AG08396 (cell line): ENCODE measurements around the gene CEP95.
A peak's percentile ranks its signal among the peaks of the same experiment; 100 is the strongest.
"Not testable (repeated sequence)": the region's sequence is repeated elsewhere in the genome, so short reads cannot be mapped to it uniquely, and the experiment has no call there.

Experiments used
- DNase-seq: peaks from one replicate; pipeline ENCODE4 v3.0.0; 2012; ENCODE audit warnings: low spot score, mixed read lengths

CEP95 gene, protein sequence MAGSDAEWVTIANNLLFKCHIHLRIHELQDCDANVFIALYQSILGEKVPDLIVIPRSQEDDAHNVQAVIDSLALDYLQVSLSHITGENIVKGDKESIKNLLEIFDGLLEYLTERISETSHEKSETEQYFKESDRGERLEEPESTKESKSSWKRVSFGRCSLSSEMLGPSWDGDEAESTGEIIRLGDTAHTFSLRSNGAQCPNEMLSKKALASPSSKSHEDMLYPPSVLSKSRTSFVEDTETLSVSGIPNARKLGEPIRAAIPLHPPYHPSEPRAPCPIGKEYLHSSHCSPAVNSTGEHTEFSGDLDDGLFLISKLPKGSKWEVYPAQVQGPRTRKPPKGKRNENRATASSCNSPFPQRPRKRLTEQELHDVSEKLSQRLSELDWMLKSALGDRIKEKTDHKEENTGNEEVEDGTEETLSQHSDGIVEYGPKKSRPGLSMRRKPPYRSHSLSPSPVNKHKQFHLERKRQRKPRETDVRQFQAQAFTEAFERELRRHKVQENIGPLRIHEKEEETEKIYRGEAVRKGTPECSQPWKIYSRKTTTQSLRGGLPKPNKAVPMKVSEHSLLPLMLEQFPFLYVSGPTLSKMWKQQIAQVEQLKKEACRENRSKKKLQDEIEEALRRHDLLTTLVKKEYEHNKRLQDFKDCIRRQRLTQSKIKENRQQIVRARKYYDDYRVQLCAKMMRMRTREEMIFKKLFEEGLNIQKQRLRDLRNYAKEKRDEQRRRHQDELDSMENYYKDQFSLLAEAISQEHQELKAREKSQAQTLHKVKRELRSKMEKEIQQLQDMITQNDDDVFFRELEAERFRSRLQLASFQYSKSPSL

DNA sequence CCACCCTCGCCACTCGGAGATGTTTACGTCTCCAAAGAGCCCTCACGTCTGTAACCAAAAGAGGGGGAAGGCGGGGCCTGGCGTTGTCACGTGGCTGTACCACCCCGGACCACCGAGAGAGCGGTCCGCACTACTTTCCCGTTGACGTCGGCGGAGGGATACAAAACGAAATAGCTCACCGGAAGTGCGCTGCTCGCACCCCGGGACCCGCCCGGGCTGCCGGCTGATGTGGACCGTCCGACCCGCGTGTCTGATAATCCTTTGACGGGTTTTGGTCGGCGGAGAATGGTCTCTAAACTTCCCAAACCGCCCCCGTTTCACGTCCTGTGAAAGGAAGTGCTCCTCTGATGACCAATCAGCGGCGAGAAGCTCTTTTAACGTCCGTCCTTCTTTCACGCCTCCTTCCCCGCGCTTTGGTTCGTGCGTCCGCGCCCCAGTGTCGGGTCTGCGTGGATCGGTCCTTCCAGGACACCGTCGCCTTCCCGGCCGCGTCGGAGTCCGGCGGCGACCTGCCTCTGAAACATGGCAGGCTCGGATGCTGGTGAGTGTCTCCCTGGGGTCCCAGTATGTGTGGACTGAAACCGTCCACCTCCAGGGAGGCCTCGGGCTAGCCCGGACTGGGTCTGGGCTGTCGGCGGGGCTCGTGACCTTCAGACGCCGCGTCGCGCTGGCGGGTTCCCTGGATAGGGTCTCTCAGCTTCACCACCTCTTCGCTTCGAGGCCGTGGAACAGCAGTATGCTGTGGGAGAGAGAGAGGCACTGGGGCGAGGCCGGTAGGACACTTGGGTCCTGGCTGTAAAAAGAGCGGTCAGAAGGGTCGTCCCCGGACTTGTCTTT lies at the start of gene CEP95:
TSS of gene CEP95 (plus strand) at position 402 of the 837 bp plus-strand sequence. CDS start at position 523, 121 bp downstream.
- peak; percentile 93 for DNase-seq

DNA sequence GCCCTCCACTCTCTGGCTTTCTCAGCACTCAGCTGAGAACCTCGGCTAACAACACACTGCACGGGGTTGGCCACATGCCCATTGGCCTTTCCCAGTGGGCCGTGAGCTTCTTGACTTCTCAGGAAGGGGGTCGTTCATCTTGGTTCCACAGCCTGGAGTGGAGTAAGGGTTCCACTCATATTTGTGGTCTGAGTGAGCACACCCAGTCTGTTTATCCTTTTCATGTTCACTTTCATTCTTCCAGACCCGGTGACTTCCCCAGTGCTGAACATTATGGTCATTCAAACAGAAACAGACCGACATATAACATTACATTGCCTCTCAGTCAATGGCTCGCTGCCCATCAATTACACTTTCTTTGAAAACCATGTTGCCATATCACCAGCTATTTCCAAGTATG lies 49.6 kb upstream of the CEP95 start:
- DNase-seq, result peak; percentile 63

DNA sequence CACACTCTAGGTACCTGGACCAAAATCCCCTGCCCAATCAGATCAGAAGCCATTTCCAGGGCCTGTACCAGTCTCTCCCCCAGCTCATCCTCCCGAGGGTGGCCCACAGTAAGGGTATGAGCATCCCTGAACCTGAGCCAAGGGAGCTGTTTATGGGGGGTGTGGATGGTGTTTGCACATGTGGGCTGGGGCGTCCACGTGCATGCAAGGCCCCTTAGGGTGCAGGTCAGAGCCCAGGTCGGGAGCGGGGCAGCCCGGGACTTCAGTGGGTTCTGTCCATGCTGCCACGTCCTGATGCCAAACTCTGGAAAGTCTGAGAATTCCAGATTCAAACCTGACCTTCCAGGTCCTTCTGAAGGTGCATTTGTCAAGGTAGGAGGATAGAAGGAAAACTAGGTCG lies 48.0 kb upstream of the CEP95 start:
- DNase-seq, result no peak

DNA sequence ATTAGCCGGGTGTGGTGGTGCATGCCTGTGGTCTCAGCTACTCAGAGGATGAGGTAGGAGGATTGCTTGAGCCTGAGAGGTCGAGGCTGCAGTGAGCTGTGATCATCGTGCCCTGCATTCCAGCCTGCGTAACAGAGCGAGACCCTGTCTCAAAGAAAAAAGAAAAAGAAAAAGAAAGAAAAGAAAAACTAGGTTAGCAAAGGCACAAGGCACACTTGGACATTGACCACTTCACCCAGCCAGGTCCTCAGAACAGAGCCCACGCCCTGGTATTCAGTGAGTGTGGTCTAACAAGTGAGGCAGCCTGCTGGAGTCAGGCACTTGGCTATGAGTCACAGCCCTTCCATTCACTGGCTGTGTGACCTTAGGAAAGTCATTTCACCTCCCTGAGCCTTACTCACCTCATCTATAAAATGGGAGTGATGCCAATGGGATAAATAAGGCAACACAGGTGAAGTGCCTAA lies 47.5 kb upstream of the CEP95 start:
- DNase-seq, result peak; percentile 49

DNA sequence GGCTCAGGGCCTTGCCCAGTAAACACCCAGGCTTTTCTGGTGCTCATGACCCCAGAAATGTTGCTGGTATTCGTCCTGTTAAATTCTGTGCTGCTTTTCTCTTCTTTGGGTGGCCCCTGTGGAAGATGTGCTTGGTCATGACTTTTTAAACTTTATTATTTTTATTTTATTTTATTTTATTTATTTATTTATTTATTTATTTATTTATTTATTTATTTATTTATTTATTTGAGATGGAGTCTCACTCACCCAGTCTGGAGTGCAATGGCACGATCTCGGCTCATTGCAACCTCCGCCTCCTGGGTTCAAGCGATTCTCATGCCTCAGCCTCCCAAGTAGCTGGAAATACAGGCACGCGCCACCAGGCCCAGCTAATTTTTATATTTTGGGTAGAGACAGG lies 47.0 kb upstream of the CEP95 start:
- not testable (repeated sequence) for DNase-seq

DNA sequence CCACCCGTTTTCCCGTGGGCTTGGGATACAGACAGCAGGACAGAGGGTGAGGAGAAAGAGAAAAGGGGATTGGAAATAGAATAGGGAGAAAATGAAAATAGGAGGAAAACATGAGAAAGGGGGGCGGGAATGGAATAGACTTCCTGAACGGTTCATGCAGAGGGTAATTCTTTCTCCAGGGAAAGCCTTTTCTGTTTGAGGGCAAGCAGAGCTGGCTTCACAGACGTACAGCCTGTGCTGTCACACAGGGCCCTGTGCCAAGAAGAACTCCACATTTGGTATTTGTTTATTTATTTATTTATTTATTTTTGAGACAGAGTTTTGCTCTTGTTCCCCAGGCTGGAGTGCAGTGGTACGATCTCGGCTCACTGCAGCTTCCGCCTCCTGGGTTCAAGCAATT lies 45.8 kb upstream of the CEP95 start:
- DNase-seq, result no peak

DNA sequence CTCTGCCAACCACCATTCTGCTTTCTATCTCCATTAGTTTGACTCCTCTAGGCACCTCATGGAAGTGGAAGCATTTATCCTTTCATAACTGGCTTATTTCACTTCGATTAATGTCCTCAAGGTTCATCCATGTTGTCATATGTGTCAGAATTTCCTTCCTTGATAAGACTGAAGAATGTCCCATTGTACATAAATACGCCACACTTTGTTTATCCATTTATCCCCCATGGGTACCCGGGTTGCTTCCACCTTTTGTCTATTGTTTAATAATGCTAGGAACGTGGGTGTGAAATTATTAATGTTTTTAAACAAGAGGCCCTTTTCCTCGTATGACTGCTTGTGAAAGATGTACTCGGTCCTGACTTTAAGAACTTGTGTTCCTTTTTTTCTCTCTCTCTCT lies 45.0 kb upstream of the CEP95 start:
- DNase-seq, result no peak

DNA sequence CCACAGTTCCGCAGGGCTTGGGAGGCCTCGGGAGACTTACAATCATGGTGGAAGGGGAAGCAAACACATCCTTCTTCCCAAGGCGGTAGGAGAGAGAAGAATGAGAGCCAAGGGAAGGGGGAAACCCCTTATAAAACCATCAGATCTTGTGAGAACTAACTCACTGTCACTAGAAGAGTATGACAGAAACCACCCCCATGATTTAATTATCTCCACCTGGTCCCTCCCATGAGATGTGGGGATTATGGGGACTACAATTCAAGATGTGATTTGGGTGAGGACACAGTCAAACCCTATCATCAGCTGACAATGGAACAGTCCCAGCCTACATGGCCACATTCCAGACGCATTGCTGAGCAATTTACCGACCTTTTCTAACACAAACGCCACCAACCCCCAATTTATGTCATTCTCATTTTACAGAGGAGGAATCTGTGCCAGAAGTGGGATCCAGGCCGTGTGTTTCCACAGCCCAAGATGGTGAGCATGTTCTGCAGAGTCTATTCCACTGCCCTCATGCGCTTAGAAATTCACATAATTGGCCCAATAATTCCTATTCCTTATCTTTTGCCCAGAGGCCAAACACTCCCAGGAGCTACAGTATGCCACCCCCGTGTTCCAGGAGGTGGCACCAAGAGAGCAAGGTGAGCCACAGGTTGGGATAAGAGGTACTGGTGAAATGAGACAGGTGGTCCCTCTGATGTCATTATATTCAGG lies 40.6 kb upstream of the CEP95 start:
- DNase-seq, result no peak

DNA sequence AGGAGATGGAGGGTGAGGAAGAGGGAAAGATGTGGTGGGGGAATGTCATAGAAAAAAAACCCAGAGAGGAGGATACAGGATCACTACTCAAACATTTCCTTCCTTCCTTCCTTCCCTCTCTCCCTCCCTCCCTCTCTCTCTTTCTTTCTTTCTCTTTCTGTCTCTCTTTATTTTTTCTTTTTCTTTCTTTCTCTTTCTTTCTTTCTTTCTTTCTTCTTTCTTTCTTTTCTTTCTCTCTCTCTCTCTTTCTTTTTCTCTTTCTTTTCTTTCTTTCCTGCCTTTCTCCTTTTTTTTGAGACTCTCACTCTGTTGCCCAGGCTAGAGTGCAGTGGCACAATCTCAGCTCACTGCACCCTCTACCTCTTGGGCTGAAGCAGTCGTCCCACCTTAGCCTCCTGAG lies 39.9 kb upstream of the CEP95 start:
- not testable (repeated sequence) for DNase-seq

DNA sequence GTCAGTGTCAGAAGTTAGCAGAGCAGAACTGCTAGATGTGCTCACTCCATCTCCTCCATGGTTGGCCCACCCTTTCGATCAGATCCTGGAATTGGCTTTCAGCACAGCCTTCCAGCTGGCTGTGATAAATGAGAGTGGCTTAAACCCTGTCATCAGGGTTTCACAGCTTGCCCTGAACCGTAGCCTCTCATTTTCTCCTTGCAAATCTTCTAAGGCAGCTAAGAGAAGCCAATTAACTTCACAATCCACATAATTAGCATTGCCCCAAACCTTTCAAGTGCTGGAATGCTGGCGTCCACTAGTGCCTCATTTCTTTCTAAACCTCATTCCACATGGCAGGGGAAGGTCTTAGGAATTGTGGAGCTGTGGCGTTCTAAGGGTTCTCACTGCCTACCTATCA lies 36.2 kb upstream of the CEP95 start:
- DNase-seq, result no peak

DNA sequence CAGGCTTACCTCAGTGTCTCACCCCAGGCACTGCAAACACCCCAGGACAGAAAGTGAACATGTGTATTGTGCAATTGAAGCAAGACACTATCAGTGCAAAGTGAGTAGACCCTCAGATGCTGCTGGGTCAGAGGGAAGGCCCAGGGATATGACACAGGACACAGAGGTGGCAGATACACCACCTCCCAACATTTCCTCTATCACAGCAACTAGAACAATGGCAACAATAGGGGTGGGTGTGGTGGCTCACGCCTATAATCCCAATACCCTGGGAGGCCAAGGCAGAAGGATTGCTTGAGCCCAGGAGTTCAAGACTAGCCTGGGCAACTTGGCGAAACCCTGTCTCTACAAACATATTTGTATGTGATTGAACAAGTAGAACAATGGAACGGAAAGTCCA lies 35.3 kb upstream of the CEP95 start:
- DNase-seq, result no peak

DNA sequence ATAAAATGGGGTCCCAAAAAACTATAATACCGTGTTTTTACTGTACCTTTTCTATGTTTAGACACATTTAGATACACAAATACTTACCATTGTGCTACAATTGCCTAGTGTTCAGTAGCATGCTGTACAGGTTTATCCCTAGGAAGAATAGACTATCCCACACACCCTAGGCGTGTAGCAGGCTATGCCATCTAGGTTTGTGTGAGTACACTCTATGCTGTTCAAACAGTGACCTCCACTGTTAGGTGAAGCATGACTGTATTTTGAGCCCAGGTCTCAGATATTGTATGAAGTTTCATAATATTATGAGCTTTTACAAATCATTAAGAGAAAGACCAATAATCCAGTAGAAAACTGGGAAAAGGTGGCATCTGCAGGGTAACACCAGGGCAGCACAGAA lies 34.2 kb upstream of the CEP95 start:
- DNase-seq, result no peak

DNA sequence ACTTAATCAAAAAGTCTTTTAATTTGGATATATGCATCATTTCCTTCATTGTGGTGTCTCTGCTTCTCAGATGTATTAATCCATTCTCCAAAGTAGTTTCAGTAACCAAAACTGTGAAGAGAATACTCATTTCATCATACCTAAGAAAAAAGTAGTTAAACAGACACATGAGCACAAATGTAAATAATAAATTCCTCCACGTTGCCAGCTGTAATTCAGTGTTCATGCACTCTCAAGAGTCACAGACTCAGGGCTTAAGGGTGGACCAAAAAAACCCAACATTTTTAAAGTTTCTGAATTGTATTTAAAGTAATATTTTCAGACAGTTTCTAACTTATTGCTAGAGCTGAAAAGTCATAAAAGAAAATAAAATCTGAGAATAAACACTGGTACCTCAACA lies 28.9 kb upstream of the CEP95 start:
- DNase-seq, result no peak

DNA sequence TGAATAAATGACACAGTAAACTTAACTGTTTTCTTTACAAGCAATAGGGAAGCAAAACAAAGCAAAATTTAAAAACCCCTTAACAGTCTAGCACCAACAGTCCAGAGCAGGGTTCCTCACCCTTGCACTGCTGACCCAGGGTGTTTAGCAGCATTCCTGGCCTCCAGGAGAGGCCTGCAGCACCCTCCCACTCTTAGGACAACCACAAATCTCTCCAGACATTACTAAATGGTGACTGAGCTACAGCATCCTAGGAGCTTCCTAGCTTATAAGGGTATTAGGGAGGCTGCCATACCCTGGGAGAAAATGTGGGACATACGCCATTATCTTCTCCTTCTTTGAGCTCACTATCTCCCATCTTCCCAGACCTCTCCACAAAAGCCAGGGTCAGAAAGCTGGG lies 25.8 kb upstream of the CEP95 start:
- no peak for DNase-seq

DNA sequence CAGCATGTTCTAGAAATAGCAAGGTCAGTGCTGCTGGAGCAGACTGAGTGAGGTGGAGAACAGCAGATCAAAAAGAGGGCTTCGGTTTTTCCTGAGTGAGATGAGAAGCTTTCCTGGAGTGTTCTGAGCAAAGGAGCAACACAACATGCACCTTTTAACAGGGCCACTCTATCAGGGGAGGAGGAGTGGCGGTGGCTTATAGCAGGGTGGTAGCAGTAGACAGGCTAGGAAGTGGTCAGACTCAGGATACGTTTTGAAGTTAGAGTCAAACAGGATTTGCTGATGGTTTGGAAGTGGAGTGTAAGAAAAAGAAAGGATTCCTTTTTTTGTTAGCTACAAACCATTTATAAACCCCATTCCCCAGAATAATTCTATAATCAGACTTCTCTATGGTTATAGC lies 22.4 kb upstream of the CEP95 start:
- DNase-seq, result no peak

DNA sequence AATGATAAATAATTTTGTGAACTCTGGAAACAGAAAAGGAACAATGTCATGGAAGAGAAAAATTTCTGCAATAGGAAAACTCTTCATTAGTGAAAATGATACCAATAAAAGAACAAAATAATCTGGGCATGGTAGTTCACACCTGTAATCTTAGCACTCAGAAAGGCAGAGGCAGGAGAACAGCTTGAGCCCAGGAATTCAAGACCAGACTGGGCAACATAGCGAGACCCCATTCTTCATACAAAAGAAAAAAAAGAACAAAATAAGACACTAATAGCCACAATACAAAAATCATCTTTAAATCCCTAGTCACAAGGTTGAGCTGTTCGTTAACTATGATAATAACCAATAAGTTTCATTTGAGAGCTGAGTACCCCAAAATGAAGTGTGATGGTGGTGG lies 18.5 kb upstream of the CEP95 start:
- DNase-seq, result no peak

DNA sequence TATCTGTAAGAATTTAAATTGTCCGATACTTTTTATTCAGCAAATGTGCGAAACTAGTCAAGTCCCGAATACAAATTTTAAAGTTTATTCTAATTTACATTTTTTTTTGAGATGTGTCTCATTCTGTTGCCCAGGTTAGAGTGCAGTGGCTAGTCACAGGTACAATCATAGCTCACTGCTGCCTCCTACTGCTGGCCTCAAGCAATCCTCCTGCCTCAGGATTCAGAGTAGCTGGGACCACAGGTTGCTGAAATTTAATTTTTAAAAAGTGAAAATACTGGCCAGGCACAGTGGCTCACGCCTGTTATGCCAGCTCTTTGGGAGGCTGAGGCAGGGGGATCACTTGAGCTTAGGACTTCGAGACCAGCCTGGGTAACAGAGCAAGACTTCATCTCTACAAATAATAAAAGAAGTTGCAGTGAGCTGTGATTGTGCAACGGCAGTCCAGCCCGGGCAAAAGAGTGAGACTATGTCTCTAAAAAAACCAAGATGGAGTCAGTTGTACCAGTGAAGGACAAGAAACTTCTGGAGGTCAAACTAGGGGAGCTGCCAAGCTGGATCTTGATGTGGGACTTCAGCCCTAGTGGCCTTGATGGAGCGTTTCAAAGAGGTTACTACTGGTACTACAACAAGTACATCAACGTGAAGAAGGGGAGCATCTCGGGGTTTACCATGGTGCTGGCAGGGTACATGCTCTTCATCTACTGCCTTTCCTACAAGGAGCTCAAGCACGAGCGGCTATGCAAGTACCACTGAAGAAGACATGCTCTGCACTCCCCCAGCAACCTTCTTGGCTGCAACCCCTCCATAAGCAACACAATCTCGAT lies 15.5 kb upstream of the CEP95 start:
- no peak for DNase-seq

DNA sequence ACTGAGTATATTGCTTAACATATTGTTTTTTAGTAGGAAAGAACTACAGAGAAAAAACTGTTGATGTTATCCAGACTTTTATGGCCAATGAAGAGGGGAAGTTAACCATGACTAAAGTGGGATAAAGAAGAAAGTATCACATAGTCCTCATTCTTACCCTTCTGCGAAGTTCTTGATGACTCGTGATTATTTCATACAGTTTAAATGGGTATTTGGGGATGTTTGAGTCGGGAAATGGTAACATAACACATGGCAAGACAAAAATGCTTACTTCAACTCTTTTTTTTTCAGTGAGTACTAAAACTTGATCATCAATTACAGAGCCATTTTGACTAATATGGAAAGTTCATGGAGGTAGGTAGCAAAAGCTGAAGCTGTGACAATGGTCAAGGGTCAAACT lies 14.8 kb upstream of the CEP95 start:
- no peak for DNase-seq

DNA sequence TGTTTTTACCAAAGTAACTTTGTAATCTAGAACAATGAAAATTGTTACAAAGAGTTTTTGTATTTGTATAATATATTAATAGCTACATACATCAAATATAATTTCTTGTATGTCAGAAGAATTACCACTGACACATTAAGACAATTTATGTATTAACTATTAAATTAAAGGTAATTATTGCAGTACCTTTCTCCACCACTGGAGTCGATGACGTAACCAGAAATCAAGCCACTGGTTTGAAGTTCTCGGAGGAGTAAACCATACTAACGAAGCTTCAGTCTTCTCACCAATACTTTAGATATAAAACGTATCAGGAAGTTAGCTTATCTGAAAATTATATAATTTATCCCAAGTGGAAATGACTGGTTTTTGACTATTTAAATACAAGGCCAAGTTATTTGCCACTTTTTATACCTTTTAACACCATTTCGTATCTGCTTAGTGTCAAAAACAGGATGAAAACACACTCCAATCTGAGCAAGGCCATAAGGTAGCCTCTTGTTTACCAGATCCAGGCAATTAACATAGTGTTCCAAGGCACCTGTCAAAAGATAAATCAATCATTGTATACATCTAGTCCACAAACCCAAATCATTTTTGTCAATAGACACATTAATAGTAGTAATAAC lies 14.2 kb upstream of the CEP95 start:
- no peak for DNase-seq

DNA sequence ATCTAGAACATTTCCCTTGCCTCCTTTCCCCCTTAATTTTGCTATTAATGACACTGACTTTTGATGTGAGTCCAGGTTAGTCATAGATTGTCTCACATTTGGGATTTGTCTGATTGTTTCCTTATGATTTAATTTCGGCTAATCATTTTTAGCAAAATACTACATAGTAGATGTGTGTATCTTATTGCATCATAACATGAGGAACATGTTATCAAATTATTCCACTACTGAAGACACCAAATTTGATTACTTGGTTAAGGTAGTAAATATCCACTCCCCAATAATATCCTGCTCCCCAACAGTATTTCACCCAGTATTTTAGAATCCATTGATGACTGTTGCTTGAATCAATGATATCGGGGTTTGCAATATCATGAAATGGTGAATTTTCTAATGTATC lies 12.7 kb upstream of the CEP95 start:
- DNase-seq, result no peak
